Hepatocyte (in vitro differentiated cells): Measurements from ENCODE around the gene TMEM14A.

Source experiments
- CTCF ChIP-seq: fragments of 200-600 bp; sonication (generic); IDR thresholded peaks from 2 replicates; pipeline ENCODE4 v1.5.1; 2016; ENCODE audit warnings: antibody characterized with exemption, mild to moderate bottlenecking; ENCODE audit not compliant: poor library complexity
- EZH2 ChIP-seq: fragments of 200-600 bp; sonication (generic); IDR thresholded peaks from 2 replicates; pipeline ENCODE4 v1.6.1; 2016; ENCODE audit warnings: antibody characterized with exemption, mild to moderate bottlenecking, borderline replicate concordance

GRCh38 chr6:52650941-52651340 lies 20.0 kb upstream of the TMEM14A start:
- no peak for TF ChIP-seq EZH2
- no peak for TF ChIP-seq CTCF
